Endothelial cell (in vitro differentiated cells): ENCODE results near the gene CTDSPL2. TPM values are rescaled to one million over a fixed set of nuclear protein-coding genes. Genes with fewer than 3 reads are reported as not detected.
"Not testable (repeated sequence)": the region's sequence is repeated elsewhere in the genome, so short reads cannot be mapped to it uniquely, and the experiment has no call there.

ENCODE experiments used
- DNase-seq: peaks from one replicate; pipeline ENCODE4 v3.0.0; 2021; ENCODE audit warnings: low spot score
- H3K27ac Mint-ChIP-seq: one replicate; pipeline ENCODE4 v1.8.0; 2021; ENCODE audit warnings: mixed read lengths, inconsistent platforms; ENCODE audit not compliant: unreplicated experiment
- H3K27me3 Mint-ChIP-seq: one replicate; pipeline ENCODE4 v1.8.0; 2021; ENCODE audit warnings: mild to moderate bottlenecking, moderate library complexity, mixed read lengths, inconsistent platforms; ENCODE audit not compliant: unreplicated experiment
- H3K36me3 Mint-ChIP-seq: one replicate; pipeline ENCODE4 v1.8.0; 2021; ENCODE audit warnings: mild to moderate bottlenecking, low read depth, mixed read lengths, inconsistent platforms; ENCODE audit not compliant: unreplicated experiment
- H3K4me1 Mint-ChIP-seq: one replicate; pipeline ENCODE4 v1.8.0; 2021; ENCODE audit warnings: mild to moderate bottlenecking, mixed read lengths, inconsistent platforms; ENCODE audit not compliant: unreplicated experiment
- H3K4me3 Mint-ChIP-seq: one replicate; pipeline ENCODE4 v1.8.0; 2021; ENCODE audit warnings: mild to moderate bottlenecking, mixed read lengths, inconsistent platforms; ENCODE audit not compliant: unreplicated experiment
- H3K9me3 Mint-ChIP-seq: one replicate; pipeline ENCODE4 v1.8.0; 2021; ENCODE audit warnings: mixed read lengths, inconsistent platforms; ENCODE audit not compliant: unreplicated experiment
- CTCF ChIP-seq: fragments of 200-600 bp; sonication (generic); IDR thresholded peaks from one replicate; pipeline ENCODE4 v1.5.0; 2021; ENCODE audit warnings: antibody characterized with exemption; ENCODE audit not compliant: unreplicated experiment
- total RNA-seq: library from RNA; stranded (reverse); fragmentation: NEBNext Ultra II Directional; extraction: Animal tissue kit (Norgen Biotek cat#: 25700); gene quantifications from one replicate; pipeline ENCODE4 v1.2.1, GENCODE V29; 2021; ENCODE audit not compliant: unreplicated experiment

The CTDSPL2 gene
- total RNA-seq, 1 donor from 2014 or later, result 40.9 TPM

GRCh38 chr15:44545913-44546802 lies 118.7 kb downstream of the CTDSPL2 start:
- Mint-ChIP-seq H3K27ac (no peak overlapping the region), H3K4me1 (no peaks in the 10 kb centered on the region), H3K9me3 (no peaks in the 10 kb centered on the region), H3K27me3 (no peaks in the 10 kb centered on the region), H3K4me3 (no peak overlapping the region), H3K36me3 (peaks cover 3% of the 10 kb centered on the region)
- no peak for DNase-seq
- TF ChIP-seq CTCF, result no peak

GRCh38 chr15:44549152-44549551 lies 121.7 kb downstream of the CTDSPL2 start:
- DNase-seq, H3K4me1 Mint-ChIP-seq, H3K27me3 Mint-ChIP-seq, H3K9me3 Mint-ChIP-seq, H3K36me3 Mint-ChIP-seq, H3K27ac Mint-ChIP-seq, H3K4me3 Mint-ChIP-seq: not testable (repeated sequence)

GRCh38 chr15:44550256-44550655 lies 122.8 kb downstream of the CTDSPL2 start:
- no peak overlapping the region for H3K27ac Mint-ChIP-seq
- no peak for DNase-seq
- H3K9me3 Mint-ChIP-seq, result no peaks in the 10 kb centered on the region
- TF ChIP-seq CTCF, result peak; percentile 61
- no peak overlapping the region for H3K4me3 Mint-ChIP-seq
- H3K27me3 Mint-ChIP-seq, result no peaks in the 10 kb centered on the region
- peaks cover 9% of the 10 kb centered on the region for H3K36me3 Mint-ChIP-seq
- peaks cover 4% of the 10 kb centered on the region for H3K4me1 Mint-ChIP-seq

GRCh38 chr15:44550734-44551133 lies 123.3 kb downstream of the CTDSPL2 start:
- H3K36me3 Mint-ChIP-seq, result peaks cover 14% of the 10 kb centered on the region
- DNase-seq, result no peak
- no peaks in the 10 kb centered on the region for H3K9me3 Mint-ChIP-seq
- H3K27ac Mint-ChIP-seq, result no peak overlapping the region
- TF ChIP-seq CTCF, result no peak
- no peaks in the 10 kb centered on the region for H3K27me3 Mint-ChIP-seq
- H3K4me3 Mint-ChIP-seq, result no peak overlapping the region
- peaks cover 8% of the 10 kb centered on the region for H3K4me1 Mint-ChIP-seq

- no peaks in the 10 kb centered on the region for H3K27me3 Mint-ChIP-seq
- no peak for TF ChIP-seq CTCF
- no peak overlapping the region for H3K4me3 Mint-ChIP-seq
- no peak overlapping the region for H3K27ac Mint-ChIP-seq
- peaks cover 8% of the 10 kb centered on the region for H3K4me1 Mint-ChIP-seq
- DNase-seq, result no peak
- peaks cover 27% of the 10 kb centered on the region for H3K36me3 Mint-ChIP-seq
- no peaks in the 10 kb centered on the region for H3K9me3 Mint-ChIP-seq
Measured at GRCh38 chr15:44554934-44555723, 127.7 kb downstream of the CTDSPL2 start.

GRCh38 chr15:44560926-44561325 lies 133.5 kb downstream of the CTDSPL2 start:
- H3K4me3 Mint-ChIP-seq, H3K27me3 Mint-ChIP-seq, H3K9me3 Mint-ChIP-seq, H3K4me1 Mint-ChIP-seq, H3K27ac Mint-ChIP-seq, DNase-seq: not testable (repeated sequence)
- peaks cover 55% of the 10 kb centered on the region for H3K36me3 Mint-ChIP-seq
